DOHH2 (cell line): ENCODE data around the gene C1QTNF4.

Experiments used
- H3F3A ChIP-seq: fragments of 200-600 bp; sonication (generic), shearing (Covaris generic); 2 replicates; pipeline ENCODE4 v1.6.0; 2016; ENCODE audit warnings: antibody characterized with exemption, mild to moderate bottlenecking; ENCODE audit not compliant: control insufficient read depth, insufficient read depth
- H3K27ac ChIP-seq: fragments of 200-600 bp; sonication (generic); 2 replicates; pipeline ENCODE4 v1.5.1; 2014; ENCODE audit warnings: low read depth, mild to moderate bottlenecking, low read length, moderate library complexity
- H3K27me3 ChIP-seq: fragments of 200-600 bp; sonication (generic); 2 replicates; pipeline ENCODE4 v1.6.1; 2014; ENCODE audit warnings: mild to moderate bottlenecking, low read length, mixed read lengths; ENCODE audit not compliant: control insufficient read depth
- H3K36me3 ChIP-seq: fragments of 200-600 bp; sonication (generic); 2 replicates; pipeline ENCODE4 v1.6.1; 2014; ENCODE audit warnings: mild to moderate bottlenecking, low read length, moderate library complexity, mixed read lengths; ENCODE audit not compliant: control insufficient read depth
- H3K4me1 ChIP-seq: fragments of 200-600 bp; sonication (generic); 2 replicates; pipeline ENCODE4 v1.6.1; 2014; ENCODE audit warnings: mild to moderate bottlenecking, low read length, mixed read lengths; ENCODE audit not compliant: control insufficient read depth
- H3K4me2 ChIP-seq: fragments of 200-600 bp; sonication (generic); 2 replicates; pipeline ENCODE4 v1.6.0; 2014; ENCODE audit warnings: mild to moderate bottlenecking, low read length, moderate library complexity
- H3K4me3 ChIP-seq: fragments of 200-600 bp; sonication (generic); 2 replicates; pipeline ENCODE4 v1.5.1; 2014; ENCODE audit warnings: mild to moderate bottlenecking, low read length, mixed read lengths
- H3K79me2 ChIP-seq: fragments of 200-600 bp; sonication (generic); 2 replicates; pipeline ENCODE4 v1.6.1; 2014; ENCODE audit warnings: mild to moderate bottlenecking, low read length, mixed read lengths; ENCODE audit not compliant: control insufficient read depth
- H3K9me2 ChIP-seq: fragments of 200-600 bp; sonication (generic); replicated peaks from 2 replicates; pipeline ENCODE4 v1.6.1; 2014; ENCODE audit warnings: mild to moderate bottlenecking, low read length, mixed read lengths; ENCODE audit not compliant: control insufficient read depth
- H3K9me3 ChIP-seq: fragments of 200-600 bp; sonication (generic); 2 replicates; pipeline ENCODE4 v1.6.1; 2014; ENCODE audit warnings: antibody characterized with exemption, low read length, mixed read lengths; ENCODE audit not compliant: control insufficient read depth, insufficient read depth
- H4K20me1 ChIP-seq: fragments of 200-600 bp; sonication (generic); 2 replicates; pipeline ENCODE4 v1.6.0; 2014; ENCODE audit warnings: low read depth, mild to moderate bottlenecking, antibody characterized with exemption, low read length, moderate library complexity; ENCODE audit not compliant: control insufficient read depth, insufficient read depth
- EZH2phosphoT487 ChIP-seq: fragments of 200-600 bp; sonication (generic); IDR thresholded peaks from 2 replicates; pipeline ENCODE4 v1.6.1; 2017; ENCODE audit warnings: borderline replicate concordance, mild to moderate bottlenecking, antibody characterized with exemption, low read length, moderate library complexity, mixed read lengths

Gene C1QTNF4

GRCh38 chr11:47539681-47540039 is 54.6 kb downstream of the C1QTNF4 start:
- Histone ChIP-seq H3K27me3 (no peaks in the 10 kb centered on the region), H3K27ac (no peak overlapping the region), H4K20me1 (peaks cover 30% of the 10 kb centered on the region)

More at GRCh38 chr11:47539681-47540039, 54.6 kb downstream of the C1QTNF4 start:
- H3K4me1 ChIP-seq, result peaks cover 57% of the 10 kb centered on the region
- no peak for TF ChIP-seq EZH2phosphoT487
- no peaks in the 10 kb centered on the region for H3K9me3 ChIP-seq
- peaks cover 100% of the 10 kb centered on the region for H3K79me2 ChIP-seq
- H3K4me3 ChIP-seq, result no peak overlapping the region
- H3F3A ChIP-seq, result no peaks in the 10 kb centered on the region; the same call in 1 of the 2 replicates
- no peak overlapping the region for H3K4me2 ChIP-seq
- H3K36me3 ChIP-seq, result peaks cover 40% of the 10 kb centered on the region
- H3K9me2 ChIP-seq, result no peaks in the 10 kb centered on the region
